GM12878 (cell line): ENCODE data around the gene CD99. TPM values are rescaled to one million over a fixed set of nuclear protein-coding genes. Genes with fewer than 3 reads are reported as not detected.

Experiments
- ATAC-seq: fragments of 200-7000 bp; cut with Tn5 transposase; 3 replicates; pipeline ENCODE4 v1.9.1; 2020; ENCODE audit warnings: mild to moderate bottlenecking, moderate library complexity
- BruUV-seq: library from RNA; stranded (reverse); fragments of 400-500 nt; replicated peaks from 2 replicates; lab custom pipeline; 2021; lab: Mats Ljungman, UMichigan
- CTCF ChIA-PET: fragments of 300-600 bp; sonication (Branson Sonifier 250); formaldehyde crosslinking; extraction: SDS; loops from one replicate; lab custom pipeline; 2021; ENCODE audit warnings: inconsistent platforms; lab: Yijun Ruan, JAX
- POLR2A ChIA-PET: fragments of 350-600 bp; formaldehyde crosslinking; extraction: SDS; loops from one replicate; lab custom pipeline; 2021; ENCODE audit warnings: inconsistent platforms; lab: Charles Lee
- RAD21 ChIA-PET: fragments of 300-600 bp; sonication (Branson Sonifier 250); formaldehyde crosslinking; loops from one replicate; lab custom pipeline; 2023; ENCODE audit warnings: antibody characterized with exemption; ENCODE audit not compliant: unreplicated experiment; lab: Charles Lee
- SMC1A ChIA-PET: fragments of 300-600 bp; sonication (Branson Sonifier 250); formaldehyde crosslinking; loops from one replicate; lab custom pipeline; 2023; ENCODE audit not compliant: unreplicated experiment, uncharacterized antibody; lab: Charles Lee
- DNase-seq: peaks from one replicate; pipeline ENCODE4 v3.0.0-alpha.2; 2011; ENCODE audit warnings: low read depth, low spot score
- FAIRE-seq: peaks from 3 replicates; lab custom pipeline; 2011; peaks lifted over from hg19 to GRCh38; lab: Jason Lieb, UNC
- H2AFZ ChIP-seq: 2 replicates; pipeline ENCODE4 v1.6.0; 2011; ENCODE audit warnings: low read depth, low read length, control low read depth; ENCODE audit not compliant: control insufficient read depth
- H3K27ac ChIP-seq: 2 replicates; pipeline ENCODE4 v1.5.1; 2011; ENCODE audit warnings: control low read depth; ENCODE audit not compliant: control insufficient read depth, insufficient read depth
- H3K27me3 ChIP-seq, 2 experiments: replicated peaks in 1 of 2; 2 replicates each; pipeline versions ENCODE4 v1.6.0 to v1.6.1; 2011; ENCODE audit warnings: low read length in 1 of 2; ENCODE audit not compliant: control insufficient read depth in 2 of 2, insufficient read depth in 2 of 2
- H3K36me3 ChIP-seq, 2 experiments: 2 replicates each; pipeline ENCODE4 v1.5.1; 2011; ENCODE audit warnings: low read length in 1 of 2; ENCODE audit not compliant: control insufficient read depth in 2 of 2, insufficient read depth in 2 of 2
- H3K4me1 ChIP-seq: 2 replicates; pipeline ENCODE4 v1.6.1; 2011; ENCODE audit warnings: mild to moderate bottlenecking, low read length, moderate library complexity, mixed read lengths; ENCODE audit not compliant: control insufficient read depth, insufficient read depth
- H3K4me2 ChIP-seq: 2 replicates; pipeline ENCODE4 v1.6.0; 2011; ENCODE audit warnings: control low read depth; ENCODE audit not compliant: control insufficient read depth, insufficient read depth
- H3K4me3 ChIP-seq: fragments of 200-600 bp; sonication (generic); 2 replicates; pipeline ENCODE4 v1.5.1; 2016
- H3K79me2 ChIP-seq: 2 replicates; pipeline ENCODE4 v1.6.0; 2011; ENCODE audit warnings: low read length; ENCODE audit not compliant: control insufficient read depth, insufficient read depth
- H3K9ac ChIP-seq: 2 replicates; pipeline ENCODE4 v1.8.0; 2011; ENCODE audit warnings: low read length, control low read depth, mixed read lengths; ENCODE audit not compliant: control insufficient read depth, insufficient read depth
- H3K9me3 ChIP-seq: replicated peaks from 3 replicates; pipeline ENCODE4 v1.5.1; 2011; ENCODE audit warnings: mild to moderate bottlenecking, low read length; ENCODE audit not compliant: control insufficient read depth, insufficient read depth
- H4K20me1 ChIP-seq: 2 replicates; pipeline ENCODE4 v1.6.0; 2011; ENCODE audit not compliant: control insufficient read depth, insufficient read depth
- EED ChIP-seq: sonication (generic); IDR thresholded peaks from 2 replicates; pipeline ENCODE4 v1.6.1; 2016; ENCODE audit warnings: antibody characterized with exemption, low read depth
- ESRRA ChIP-seq: IDR thresholded peaks from 2 replicates; pipeline ENCODE4 v1.6.1; 2012; ENCODE audit warnings: mild to moderate bottlenecking, low read length, improper control_type of control experiment
- ETV6 ChIP-seq, 2 experiments: fragments of 450-650 bp in 1 of 2; IDR thresholded peaks in 1 of 2; conservative IDR thresholded peaks in 1 of 2; 2 replicates each; pipeline ENCODE4 v1.6.1; 2014; ENCODE audit warnings: antibody characterized with exemption in 1 of 2, borderline replicate concordance in 1 of 2, low read depth in 1 of 2, mild to moderate bottlenecking in 1 of 2, moderate library complexity in 1 of 2
- GABPA ChIP-seq: IDR thresholded peaks from 2 replicates; pipeline ENCODE4 v1.6.1; 2014; ENCODE audit warnings: antibody characterized with exemption, low read depth, mild to moderate bottlenecking, inconsistent platforms
- IKZF2 ChIP-seq, 2 experiments: fragments of 450-650 bp; IDR thresholded peaks; 2 replicates each; pipeline ENCODE4 v1.6.1; 2017; ENCODE audit warnings: mild to moderate bottlenecking in 2 of 2, moderate library complexity in 2 of 2
- JUNB ChIP-seq: IDR thresholded peaks from 2 replicates; pipeline ENCODE4 v1.6.1; 2016; ENCODE audit warnings: antibody characterized with exemption, mild to moderate bottlenecking
- NFIC ChIP-seq: IDR thresholded peaks from 2 replicates; pipeline ENCODE4 v1.6.1; 2012; ENCODE audit warnings: low read depth, mild to moderate bottlenecking, inconsistent platforms, low read length, moderate library complexity
- WGBS: methylation state at CpG from one replicate; pipeline ENCODE4 v1.1.6; 2016; ENCODE audit warnings: low lambda C conversion rate; ENCODE audit not compliant: insufficient replicate concordance, insufficient coverage; ENCODE audit errors: missing lambda C conversion rate; 5-methylcytosine and 5-hydroxymethylcytosine counted together
- in situ Hi-C: fragments of 300-500 bp; cut with MboI; formaldehyde crosslinking; loops from 9 replicates; pipeline ENCODE4 v1.14.3; 2018; ENCODE audit warnings: mixed read lengths
- intact Hi-C: fragments of 100-400 bp; cut with micrococcal nuclease; formaldehyde crosslinking; loops from one replicate; pipeline ENCODE4 v1.14.2; 2022; ENCODE audit not compliant: unreplicated experiment
- polyA plus RNA-seq, 11 experiments: library from polyadenylated mRNA; depleted of rRNA in 4 of 11; unstranded in 6 of 11; stranded (reverse) in 5 of 11; fragments of >200 nt; fragmentation: Nextera tagmentation in 4 of 11; fragmentation: Illumina TruSeq in 1 of 11; extraction: Ambion mirVana in 4 of 11; extraction: Trizol in 1 of 11; gene quantifications; 1 replicate in 1 of 11; 2 replicates in 10 of 11; pipeline versions ENCODE4 v1.2.1 to v1.2.3, GENCODE V29; 2011 to 2016; ENCODE audit warnings: inconsistent platforms in 2 of 11, missing spikeins in 2 of 11, low read depth in 1 of 11
- total RNA-seq, 4 experiments: library from RNA; depleted of rRNA in 3 of 4; stranded (reverse); fragments of >200 nt in 3 of 4; fragmentation: Illumina TruSeq in 1 of 4; extraction: Trizol in 1 of 4; gene quantifications; 2 replicates each; pipeline versions ENCODE4 v1.2.1 to v1.2.3, GENCODE V29; 2013 to 2021

CD99 gene
- total and polyA plus RNA-seq, 10 of the 15 experiments (the other 5 are each of a cell fraction or from before 2014, with no cell fraction given), result 24.8 to 242 (median 158) TPM

DNA sequence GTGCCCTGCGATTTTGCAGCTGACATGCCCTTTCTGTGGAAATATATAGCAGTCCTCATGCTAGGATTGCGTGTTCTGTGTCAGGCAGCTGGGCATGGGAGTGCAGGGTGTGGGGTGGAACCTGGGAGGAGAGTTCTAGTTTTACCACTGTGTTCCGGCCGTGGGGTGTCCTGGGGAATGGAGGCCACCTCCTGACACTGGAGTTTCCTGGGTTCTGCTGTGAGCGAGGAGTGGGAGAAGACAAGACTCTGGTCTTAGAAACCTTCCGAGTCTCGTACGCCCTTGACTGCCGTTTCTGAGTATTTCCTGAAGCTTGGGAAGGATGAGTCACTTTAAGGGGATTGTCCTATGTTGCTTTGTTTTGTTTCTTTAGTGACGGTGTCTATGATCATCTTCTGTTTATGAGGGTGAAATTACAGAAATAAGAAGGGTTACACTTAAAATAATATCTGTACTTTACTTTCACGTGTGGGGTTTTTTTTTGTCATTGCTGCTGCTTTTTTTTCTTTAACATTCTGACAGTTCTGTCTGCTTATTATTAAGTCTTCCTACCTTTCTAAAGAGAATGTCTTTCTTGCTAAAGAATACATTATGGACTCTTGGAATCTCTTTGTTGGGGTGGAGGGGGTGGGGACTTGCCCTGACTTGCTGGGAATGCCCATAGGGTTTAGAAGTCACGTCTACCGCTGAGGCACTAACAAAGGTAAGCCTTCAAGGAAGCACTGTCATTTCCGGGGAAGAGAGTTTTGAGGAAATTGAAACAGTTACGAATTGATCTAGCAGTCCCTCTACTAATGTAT, 19.1 kb downstream of the CD99 start:
- Histone ChIP-seq H3K4me2 (peak overlapping the region; percentile 59), H3K4me1 (peaks cover 34% of the 10 kb centered on the region), H3K4me3 (no peak overlapping the region), H3K79me2 (peaks cover 11% of the 10 kb centered on the region), H3K27ac (peak overlapping the region; percentile 48), H3K9ac (peak overlapping the region; percentile 23; the same call in 1 of the 2 replicates), H3K27me3 (no peaks in the 10 kb centered on the region), H2AFZ (peak overlapping the region; percentile 23), H3K36me3 (peaks cover 0 to 10% of the 10 kb centered on the region in 2 experiments; a peak in 3 of 4 replicates), H4K20me1 (no peaks in the 10 kb centered on the region), H3K9me3 (no peaks in the 10 kb centered on the region)
- WGBS, result 12% methylated on average over 15 of the region's 15 CpGs
- intact Hi-C loops (no loop called here), in situ Hi-C loops (no loop called here)
- BruUV-seq, result no TSS peak
- ChIA-PET RAD21 (no interaction called here), CTCF (no interaction called here), SMC1A (no interaction called here), POLR2A (no interaction called here)
- FAIRE-seq (no peak), ATAC-seq (peak; percentile 10; the same call in 2 of the 3 replicates), DNase-seq (no peak)
- TF ChIP-seq NFIC, result peak; percentile 40; the same call in 1 of the 2 replicates
- TF ChIP-seq ESRRA, result no peak
- peak; percentile 10; the same call in 1 of the 2 replicates for TF ChIP-seq JUNB
- 0 out of 4 replicates have a peak, but pooled peaks have one; percentile 10 to 26 for TF ChIP-seq IKZF2 (IDR thresholded peaks at IDR 0.05)
- no peak for TF ChIP-seq GABPA
- peak; percentile 20 for TF ChIP-seq EED
- peak in 1 of 2 experiments; percentile 72; a peak in 2 of 4 replicates for TF ChIP-seq ETV6 (conservative IDR thresholded peaks at IDR 0.05 in 1 of 2, IDR thresholded peaks at IDR 0.05 in 1 of 2; ENCODE audit: borderline replicate concordance in 1 of 2, low read depth in 1 of 2)
